ENCODE data around the gene ZFYVE28. TPM values are rescaled to one million over a fixed set of nuclear protein-coding genes. Genes with fewer than 3 reads are reported as not detected.

Gene ZFYVE28
- total RNA-seq, 2 experiments from 2014 or later = 3.8 to 4.6 TPM

- H3K36me3 Mint-ChIP-seq = no peaks in the 10 kb centered on the region
Observed at GRCh38 chr4:2252530-2253091, 165.8 kb downstream of the ZFYVE28 start.

GRCh38 chr4:2251795-2252529 lies 166.5 kb downstream of the ZFYVE28 start:
- DNase-seq = no peak
- Mint-ChIP-seq H3K4me1 (no peaks in the 10 kb centered on the region), H3K27me3 (no peaks in the 10 kb centered on the region), H3K36me3 (no peaks in the 10 kb centered on the region), H3K27ac (no peak overlapping the region), H3K4me3 (no peak overlapping the region), H3K9me3 (no peaks in the 10 kb centered on the region)

More at GRCh38 chr4:2252530-2253091, 165.8 kb downstream of the ZFYVE28 start:
- Mint-ChIP-seq H3K27me3 (no peaks in the 10 kb centered on the region), H3K27ac (no peak overlapping the region), H3K9me3 (no peaks in the 10 kb centered on the region), H3K4me1 (no peaks in the 10 kb centered on the region), H3K4me3 (no peak overlapping the region)
- DNase-seq = peak; percentile 0

- Mint-ChIP-seq H3K27me3 (no peaks in the 10 kb centered on the region), H3K4me1 (no peaks in the 10 kb centered on the region), H3K9me3 (no peaks in the 10 kb centered on the region), H3K4me3 (no peak overlapping the region), H3K27ac (no peak overlapping the region), H3K36me3 (no peaks in the 10 kb centered on the region)
- no peak for DNase-seq
Observed at GRCh38 chr4:2251073-2251794, 167.2 kb downstream of the ZFYVE28 start.

GRCh38 chr4:2250357-2251072 lies 167.9 kb downstream of the ZFYVE28 start:
- H3K4me3 Mint-ChIP-seq = no peak overlapping the region
- no peaks in the 10 kb centered on the region for H3K36me3 Mint-ChIP-seq
- H3K4me1 Mint-ChIP-seq = peaks cover 3% of the 10 kb centered on the region
- H3K9me3 Mint-ChIP-seq = no peaks in the 10 kb centered on the region
- H3K27ac Mint-ChIP-seq = no peak overlapping the region
- H3K27me3 Mint-ChIP-seq = no peaks in the 10 kb centered on the region
- peak; percentile 0 for DNase-seq

GRCh38 chr4:2249526-2250356 lies 168.7 kb downstream of the ZFYVE28 start:
- DNase-seq = no peak
- Mint-ChIP-seq H3K36me3 (no peaks in the 10 kb centered on the region), H3K27me3 (no peaks in the 10 kb centered on the region)

GRCh38 chr4:2248821-2249261 lies 169.6 kb downstream of the ZFYVE28 start:
- Mint-ChIP-seq H3K9me3 (no peaks in the 10 kb centered on the region), H3K27ac (no peak overlapping the region), H3K36me3 (no peaks in the 10 kb centered on the region), H3K27me3 (no peaks in the 10 kb centered on the region), H3K4me3 (no peak overlapping the region), H3K4me1 (peaks cover 13% of the 10 kb centered on the region)
- DNase-seq = no peak

More at GRCh38 chr4:2249526-2250356, 168.7 kb downstream of the ZFYVE28 start:
- Mint-ChIP-seq H3K4me1 (peaks cover 10% of the 10 kb centered on the region), H3K4me3 (no peak overlapping the region), H3K27ac (no peak overlapping the region), H3K9me3 (no peaks in the 10 kb centered on the region)

- Mint-ChIP-seq H3K27ac (no peak overlapping the region), H3K4me1 (peaks cover 17% of the 10 kb centered on the region), H3K4me3 (no peak overlapping the region), H3K9me3 (no peaks in the 10 kb centered on the region), H3K27me3 (no peaks in the 10 kb centered on the region), H3K36me3 (no peaks in the 10 kb centered on the region)
- no peak for DNase-seq
Observed at GRCh38 chr4:2248044-2248780, 170.2 kb downstream of the ZFYVE28 start.

GRCh38 chr4:2247128-2248043 lies 171.1 kb downstream of the ZFYVE28 start:
- Mint-ChIP-seq H3K9me3 (no peaks in the 10 kb centered on the region), H3K36me3 (no peaks in the 10 kb centered on the region), H3K4me3 (no peak overlapping the region), H3K27ac (no peak overlapping the region), H3K27me3 (no peaks in the 10 kb centered on the region), H3K4me1 (peaks cover 18% of the 10 kb centered on the region)
- no peak for DNase-seq

GRCh38 chr4:2246384-2247127 lies 171.9 kb downstream of the ZFYVE28 start:
- Mint-ChIP-seq H3K4me1 (peaks cover 20% of the 10 kb centered on the region), H3K9me3 (no peaks in the 10 kb centered on the region), H3K27ac (no peak overlapping the region), H3K36me3 (no peaks in the 10 kb centered on the region), H3K27me3 (no peaks in the 10 kb centered on the region), H3K4me3 (no peak overlapping the region)
- no peak for DNase-seq

GRCh38 chr4:2245787-2246275 lies 172.6 kb downstream of the ZFYVE28 start:
- Mint-ChIP-seq H3K27me3 (no peaks in the 10 kb centered on the region), H3K4me3 (no peak overlapping the region), H3K27ac (no peak overlapping the region), H3K4me1 (peaks cover 22% of the 10 kb centered on the region), H3K9me3 (no peaks in the 10 kb centered on the region), H3K36me3 (peaks cover 5% of the 10 kb centered on the region)
- no peak for DNase-seq

GRCh38 chr4:2245057-2245786 lies 173.2 kb downstream of the ZFYVE28 start:
- peaks cover 28% of the 10 kb centered on the region for H3K4me1 Mint-ChIP-seq
- DNase-seq = no peak
- peaks cover 11% of the 10 kb centered on the region for H3K36me3 Mint-ChIP-seq
- no peak overlapping the region for H3K27ac Mint-ChIP-seq
- no peak overlapping the region for H3K4me3 Mint-ChIP-seq
- H3K9me3 Mint-ChIP-seq = no peaks in the 10 kb centered on the region
- no peaks in the 10 kb centered on the region for H3K27me3 Mint-ChIP-seq

Measured in activated naive CD8-positive, alpha-beta T cell treated with anti-CD3 and anti-CD28 coated beads for 36 hours (primary cell).